OCI-LY3 (cell line): Measurements from ENCODE around the gene BPIFB4.

Experiments used
- EZH2phosphoT487 ChIP-seq: fragments of 200-600 bp; shearing (Covaris generic); IDR thresholded peaks from 2 replicates; pipeline ENCODE4 v1.6.1; 2018; ENCODE audit warnings: antibody characterized with exemption, mixed run types, low read depth
- TF ChIP-seq, protein P1 (sequence below): fragments of 200-600, 300-600 bp; sonication (generic); IDR thresholded peaks from 2 replicates; pipeline ENCODE4 v1.5.1; 2014; ENCODE audit warnings: antibody characterized with exemption, low read length, low read depth

DNA sequence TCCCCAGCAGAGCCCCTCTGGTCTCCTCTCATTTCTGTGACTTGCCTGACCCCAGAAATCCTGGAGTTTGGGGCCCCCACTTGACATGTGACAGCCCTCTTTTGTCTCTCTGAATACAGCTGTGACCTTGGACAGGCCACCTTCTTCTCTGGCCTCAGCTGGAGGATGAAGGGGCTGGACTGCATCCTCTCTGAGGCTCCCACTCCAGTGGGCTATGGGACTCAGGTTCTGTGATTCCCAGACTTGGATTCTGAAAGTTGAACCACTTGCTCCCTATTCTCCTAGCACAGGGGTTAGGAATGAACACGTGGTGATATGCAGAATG lies 16.7 kb upstream of the BPIFB4 start:
- no peak for TF ChIP-seq EZH2phosphoT487
- TF ChIP-seq, protein P1, sequence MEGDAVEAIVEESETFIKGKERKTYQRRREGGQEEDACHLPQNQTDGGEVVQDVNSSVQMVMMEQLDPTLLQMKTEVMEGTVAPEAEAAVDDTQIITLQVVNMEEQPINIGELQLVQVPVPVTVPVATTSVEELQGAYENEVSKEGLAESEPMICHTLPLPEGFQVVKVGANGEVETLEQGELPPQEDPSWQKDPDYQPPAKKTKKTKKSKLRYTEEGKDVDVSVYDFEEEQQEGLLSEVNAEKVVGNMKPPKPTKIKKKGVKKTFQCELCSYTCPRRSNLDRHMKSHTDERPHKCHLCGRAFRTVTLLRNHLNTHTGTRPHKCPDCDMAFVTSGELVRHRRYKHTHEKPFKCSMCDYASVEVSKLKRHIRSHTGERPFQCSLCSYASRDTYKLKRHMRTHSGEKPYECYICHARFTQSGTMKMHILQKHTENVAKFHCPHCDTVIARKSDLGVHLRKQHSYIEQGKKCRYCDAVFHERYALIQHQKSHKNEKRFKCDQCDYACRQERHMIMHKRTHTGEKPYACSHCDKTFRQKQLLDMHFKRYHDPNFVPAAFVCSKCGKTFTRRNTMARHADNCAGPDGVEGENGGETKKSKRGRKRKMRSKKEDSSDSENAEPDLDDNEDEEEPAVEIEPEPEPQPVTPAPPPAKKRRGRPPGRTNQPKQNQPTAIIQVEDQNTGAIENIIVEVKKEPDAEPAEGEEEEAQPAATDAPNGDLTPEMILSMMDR: no peak
